Liver (tissue), 9 donors: ENCODE results near the gene COQ6. TPM values are rescaled to one million over a fixed set of nuclear protein-coding genes. Genes with fewer than 3 reads are reported as not detected.

ENCODE experiments used
- DNase-seq: peaks from one replicate; pipeline ENCODE4 v3.0.0-alpha.2; 2017; ENCODE audit warnings: low spot score
- H3K27ac ChIP-seq, 2 donors: one replicate each; pipeline ENCODE4 v1.7.0; 2013; ENCODE audit warnings: inconsistent platforms in 2 of 2, low read length in 2 of 2, control low read depth in 1 of 2, low read depth in 1 of 2, mild to moderate bottlenecking in 1 of 2
- H3K27me3 ChIP-seq, 4 donors: one replicate each; pipeline versions ENCODE4 v1.6.1 to v1.7.0; 2013; ENCODE audit warnings: low read length in 3 of 4, inconsistent platforms in 1 of 4, mild to moderate bottlenecking in 1 of 4, moderate library complexity in 1 of 4; ENCODE audit not compliant: control insufficient read depth in 4 of 4, insufficient read depth in 4 of 4
- H3K36me3 ChIP-seq, 4 donors: one replicate each; pipeline versions ENCODE4 v1.6.1 to v1.7.0; 2013; ENCODE audit warnings: low read length in 3 of 4, mild to moderate bottlenecking in 3 of 4, low read depth in 1 of 4, moderate library complexity in 1 of 4; ENCODE audit not compliant: control insufficient read depth in 4 of 4, insufficient read depth in 3 of 4
- H3K4me1 ChIP-seq, 4 donors: one replicate each; pipeline versions ENCODE4 v1.6.1 to v1.7.0; 2013; ENCODE audit warnings: low read length in 3 of 4, mild to moderate bottlenecking in 3 of 4, moderate library complexity in 1 of 4; ENCODE audit not compliant: control insufficient read depth in 4 of 4, insufficient read depth in 4 of 4
- H3K4me3 ChIP-seq, 3 donors: one replicate each; pipeline versions ENCODE4 v1.6.1 to v1.7.0; 2013; ENCODE audit warnings: low read length in 3 of 3, control low read depth in 1 of 3, low read depth in 1 of 3, mild to moderate bottlenecking in 1 of 3
- H3K9ac ChIP-seq, 2 donors: one replicate each; pipeline ENCODE4 v1.7.0; 2013; ENCODE audit warnings: low read length in 2 of 2, mild to moderate bottlenecking in 2 of 2, moderate library complexity in 2 of 2, control low read depth in 1 of 2, low read depth in 1 of 2
- H3K9me3 ChIP-seq, 4 donors: one replicate each; pipeline versions ENCODE4 v1.6.1 to v1.7.0; 2013; ENCODE audit warnings: low read length in 3 of 4; ENCODE audit not compliant: control insufficient read depth in 4 of 4
- EGR1 ChIP-seq, 2 donors: IDR thresholded peaks; 2 replicates each; pipeline ENCODE4 v1.6.1; 2016 to 2018; ENCODE audit warnings: antibody characterized with exemption in 2 of 2, low read depth in 2 of 2
- FOXA1 ChIP-seq: IDR thresholded peaks from 2 replicates; pipeline ENCODE4 v1.6.1; 2016; ENCODE audit warnings: antibody characterized with exemption
- FOXA2 ChIP-seq: IDR thresholded peaks from 2 replicates; pipeline ENCODE4 v1.6.1; 2016; ENCODE audit warnings: antibody characterized with exemption
- GABPA ChIP-seq, 2 donors: IDR thresholded peaks in 1 of 2; conservative IDR thresholded peaks in 1 of 2; 2 replicates each; pipeline ENCODE4 v1.6.1; 2016; ENCODE audit warnings: antibody characterized with exemption in 2 of 2, mild to moderate bottlenecking in 1 of 2, moderate library complexity in 1 of 2
- HNF4A ChIP-seq, 2 donors: conservative IDR thresholded peaks; 2 replicates each; pipeline ENCODE4 v1.6.1; 2016; ENCODE audit warnings: antibody characterized with exemption in 2 of 2, mild to moderate bottlenecking in 2 of 2
- HNF4G ChIP-seq: IDR thresholded peaks from 2 replicates; pipeline ENCODE4 v1.6.1; 2016; ENCODE audit warnings: antibody characterized with exemption
- JUND ChIP-seq, 2 donors: IDR thresholded peaks; 2 replicates each; pipeline ENCODE4 v1.6.1; 2016; ENCODE audit warnings: antibody characterized with exemption in 2 of 2
- NR2F2 ChIP-seq: IDR thresholded peaks from 2 replicates; pipeline ENCODE4 v1.6.1; 2016; ENCODE audit warnings: antibody characterized with exemption
- RAD21 ChIP-seq, 2 donors: IDR thresholded peaks; 2 replicates each; pipeline ENCODE4 v1.6.1; 2016; ENCODE audit warnings: antibody characterized with exemption in 2 of 2, mild to moderate bottlenecking in 2 of 2
- RXRA ChIP-seq, 2 donors: IDR thresholded peaks; 2 replicates each; pipeline ENCODE4 v1.6.1; 2017 to 2018; ENCODE audit warnings: antibody characterized with exemption in 2 of 2, mild to moderate bottlenecking in 1 of 2
- SP1 ChIP-seq: IDR thresholded peaks from 2 replicates; pipeline ENCODE4 v1.6.1; 2018; ENCODE audit warnings: antibody characterized with exemption, mild to moderate bottlenecking
- TAF1 ChIP-seq: conservative IDR thresholded peaks from 2 replicates; pipeline ENCODE4 v1.6.1; 2016; ENCODE audit warnings: antibody characterized with exemption, mild to moderate bottlenecking
- YY1 ChIP-seq: IDR thresholded peaks from 2 replicates; pipeline ENCODE4 v1.6.1; 2016; ENCODE audit warnings: antibody characterized with exemption, mild to moderate bottlenecking
- WGBS: extraction: QIAGEN DNeasy Blood & Tissue Kit; methylation state at CpG from one replicate; pipeline ENCODE4 v1.1.7; 2013; 5-methylcytosine and 5-hydroxymethylcytosine counted together
- polyA plus RNA-seq, 2 donors: library from polyadenylated mRNA; stranded (reverse) in 1 of 2; unstranded in 1 of 2; fragments of 200-250 nt in 1 of 2; fragments of >200 nt in 1 of 2; fragmentation: Nextera tagmentation in 1 of 2; extraction: Ambion mirVana in 1 of 2; gene quantifications; one replicate each; pipeline versions ENCODE4 v1.2.1 to v1.2.3, GENCODE V29; 2013 to 2015
- total RNA-seq, 2 donors: library from RNA; depleted of rRNA; stranded (reverse); fragments of >200 nt; gene quantifications; one replicate each; pipeline ENCODE4 v1.2.3, GENCODE V29; 2014
- TF ChIP-seq, protein P1 (sequence below): IDR thresholded peaks from 2 replicates; pipeline ENCODE4 v1.6.1; 2016; ENCODE audit warnings: antibody characterized with exemption
- TF ChIP-seq, protein P2 (sequence below): IDR thresholded peaks from 2 replicates; pipeline ENCODE4 v1.6.1; 2016; ENCODE audit warnings: antibody characterized with exemption
- TF ChIP-seq, protein P3 (sequence below): IDR thresholded peaks from 2 replicates; pipeline ENCODE4 v1.6.1; 2016; ENCODE audit warnings: antibody characterized with exemption
- TF ChIP-seq, protein P4 (sequence below): IDR thresholded peaks from 2 replicates; pipeline ENCODE4 v1.6.1; 2016; ENCODE audit warnings: antibody characterized with exemption, mild to moderate bottlenecking
- TF ChIP-seq, protein P5 (sequence below): fragments of 150-350 bp; IDR thresholded peaks from 2 replicates; pipeline ENCODE4 v1.5.1; 2017; ENCODE audit warnings: improper control_type of control experiment, low read depth, low read length; ENCODE audit not compliant: missing input control
- donor health status: healthy.
- donor health status: healthy.
- donor health status: healthy.
- donor health status: healthy.
- donor health status: healthy.

COQ6 gene
- total and polyA plus RNA-seq, 4 donors, result 12.6 to 33.7 (median 18.5) TPM

DNA sequence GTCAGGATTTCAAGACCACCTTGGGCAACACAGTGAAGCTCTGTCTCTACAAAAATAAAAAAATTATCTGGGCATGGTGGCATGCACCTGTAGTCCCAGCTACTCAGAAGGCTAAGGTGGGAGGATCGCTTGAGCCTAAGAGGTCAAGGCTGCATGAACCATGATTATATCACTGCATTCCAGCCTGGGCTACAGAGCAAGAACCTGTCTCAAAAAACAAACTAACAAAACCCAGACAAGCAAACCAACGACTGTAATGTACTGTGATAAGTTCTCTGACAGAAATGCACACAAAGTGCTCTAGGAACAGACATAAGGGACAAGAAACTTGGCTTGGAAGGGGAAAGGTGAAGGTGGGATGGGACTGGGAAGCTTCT, 46.6 kb downstream of the COQ6 start:
- no peaks in the 10 kb centered on the region for H3K9me3 ChIP-seq
- peaks cover 0 to 1% (median 0%) of the 10 kb centered on the region in 4 donors for H3K36me3 ChIP-seq
- TF ChIP-seq SP1 (no peak), NR2F2 (peak; percentile 62), RXRA (IDR thresholded peaks at IDR 0.05) (peak; percentile 12 to 14)
- H3K4me1 ChIP-seq, result peaks cover 12 to 59% (median 42%) of the 10 kb centered on the region in 4 donors
- peak overlapping the region; percentile 74 to 86 for H3K27ac ChIP-seq
- WGBS, result 23% methylated on average over 2 of the region's 2 CpGs
- no peak for DNase-seq
- H3K4me3 ChIP-seq, result peak overlapping the region in 2 of 3 donors; percentile 2 to 32
- no peaks in the 10 kb centered on the region for H3K27me3 ChIP-seq
- peak overlapping the region in 1 of 2 donors; percentile 61 for H3K9ac ChIP-seq

DNA sequence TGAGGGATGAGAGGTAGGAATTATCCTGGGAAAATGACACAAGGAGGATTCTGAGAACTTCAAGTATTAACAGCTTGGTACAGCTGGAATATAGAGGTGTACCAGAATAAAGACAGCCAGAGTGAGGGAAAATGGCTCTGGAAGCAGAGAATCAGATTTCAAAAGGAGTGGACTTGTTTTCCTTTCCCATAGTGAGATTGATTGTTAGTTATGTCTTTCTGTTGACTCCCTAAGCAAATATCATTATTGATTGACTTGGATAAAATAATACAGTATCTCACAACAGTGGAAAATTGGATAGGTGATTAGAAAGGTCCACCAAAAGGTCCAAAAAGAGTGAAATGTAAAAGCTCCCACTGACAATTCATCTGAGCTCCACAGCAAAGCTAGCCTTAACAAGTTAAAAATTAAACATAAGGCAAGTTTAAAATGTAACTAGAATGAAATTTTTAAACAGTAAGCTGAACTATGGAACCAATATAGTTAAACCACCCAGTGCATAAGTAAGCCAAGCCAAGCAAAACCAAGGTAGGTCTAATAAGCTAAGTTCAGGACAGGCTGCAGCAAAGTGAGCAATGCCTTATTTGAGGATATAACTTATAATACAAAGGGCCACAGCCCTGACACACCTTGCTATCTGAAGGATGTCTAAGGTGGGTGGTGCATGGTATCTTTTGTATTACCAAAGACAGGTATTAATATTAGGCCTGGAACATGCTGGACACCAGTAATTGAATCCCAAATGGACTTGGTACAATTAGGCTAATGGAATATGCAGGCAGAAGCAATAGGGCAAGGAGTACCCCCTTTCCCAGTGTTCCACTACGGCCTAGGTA, 47.2 kb downstream of the COQ6 start:
- Histone ChIP-seq H3K27ac (peak overlapping the region; percentile 74 to 86), H3K9me3 (no peaks in the 10 kb centered on the region), H3K27me3 (no peaks in the 10 kb centered on the region), H3K4me3 (peak overlapping the region in 2 of 3 donors; percentile 15 to 32), H3K36me3 (peaks cover 0 to 1% (median 0%) of the 10 kb centered on the region in 4 donors), H3K9ac (peak overlapping the region in 1 of 2 donors; percentile 61), H3K4me1 (peaks cover 12 to 54% (median 40%) of the 10 kb centered on the region in 4 donors)
- DNase-seq, result no peak
- TF ChIP-seq SP1, result peak; percentile 69
- TF ChIP-seq EGR1 (IDR thresholded peaks at IDR 0.05; ENCODE audit: low read depth in 2 of 2), result no peak
- no peak for TF ChIP-seq GABPA (IDR thresholded peaks at IDR 0.05 in 1 of 2, conservative IDR thresholded peaks at IDR 0.05 in 1 of 2)
- peak; percentile 22 to 38 for TF ChIP-seq JUND (IDR thresholded peaks at IDR 0.05)
- peak; percentile 73 to 84 for TF ChIP-seq HNF4A (conservative IDR thresholded peaks at IDR 0.05)
- TF ChIP-seq YY1, result peak; percentile 19
- TF ChIP-seq TAF1, result peak; percentile 67
- TF ChIP-seq NR2F2, result no peak
- TF ChIP-seq, protein P1, sequence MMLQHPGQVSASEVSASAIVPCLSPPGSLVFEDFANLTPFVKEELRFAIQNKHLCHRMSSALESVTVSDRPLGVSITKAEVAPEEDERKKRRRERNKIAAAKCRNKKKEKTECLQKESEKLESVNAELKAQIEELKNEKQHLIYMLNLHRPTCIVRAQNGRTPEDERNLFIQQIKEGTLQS, result no peak
- peak; percentile 12 for TF ChIP-seq HNF4G
- TF ChIP-seq FOXA1, result no peak
- TF ChIP-seq, protein P2, sequence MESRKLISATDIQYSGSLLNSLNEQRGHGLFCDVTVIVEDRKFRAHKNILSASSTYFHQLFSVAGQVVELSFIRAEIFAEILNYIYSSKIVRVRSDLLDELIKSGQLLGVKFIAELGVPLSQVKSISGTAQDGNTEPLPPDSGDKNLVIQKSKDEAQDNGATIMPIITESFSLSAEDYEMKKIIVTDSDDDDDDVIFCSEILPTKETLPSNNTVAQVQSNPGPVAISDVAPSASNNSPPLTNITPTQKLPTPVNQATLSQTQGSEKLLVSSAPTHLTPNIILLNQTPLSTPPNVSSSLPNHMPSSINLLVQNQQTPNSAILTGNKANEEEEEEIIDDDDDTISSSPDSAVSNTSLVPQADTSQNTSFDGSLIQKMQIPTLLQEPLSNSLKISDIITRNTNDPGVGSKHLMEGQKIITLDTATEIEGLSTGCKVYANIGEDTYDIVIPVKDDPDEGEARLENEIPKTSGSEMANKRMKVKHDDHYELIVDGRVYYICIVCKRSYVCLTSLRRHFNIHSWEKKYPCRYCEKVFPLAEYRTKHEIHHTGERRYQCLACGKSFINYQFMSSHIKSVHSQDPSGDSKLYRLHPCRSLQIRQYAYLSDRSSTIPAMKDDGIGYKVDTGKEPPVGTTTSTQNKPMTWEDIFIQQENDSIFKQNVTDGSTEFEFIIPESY, result no peak
- peak in 1 of 2 donors; percentile 1 for TF ChIP-seq RAD21 (IDR thresholded peaks at IDR 0.05)
- TF ChIP-seq FOXA2, result no peak
- TF ChIP-seq, protein P3, sequence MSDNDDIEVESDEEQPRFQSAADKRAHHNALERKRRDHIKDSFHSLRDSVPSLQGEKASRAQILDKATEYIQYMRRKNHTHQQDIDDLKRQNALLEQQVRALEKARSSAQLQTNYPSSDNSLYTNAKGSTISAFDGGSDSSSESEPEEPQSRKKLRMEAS, result peak; percentile 24
- TF ChIP-seq, protein P4, sequence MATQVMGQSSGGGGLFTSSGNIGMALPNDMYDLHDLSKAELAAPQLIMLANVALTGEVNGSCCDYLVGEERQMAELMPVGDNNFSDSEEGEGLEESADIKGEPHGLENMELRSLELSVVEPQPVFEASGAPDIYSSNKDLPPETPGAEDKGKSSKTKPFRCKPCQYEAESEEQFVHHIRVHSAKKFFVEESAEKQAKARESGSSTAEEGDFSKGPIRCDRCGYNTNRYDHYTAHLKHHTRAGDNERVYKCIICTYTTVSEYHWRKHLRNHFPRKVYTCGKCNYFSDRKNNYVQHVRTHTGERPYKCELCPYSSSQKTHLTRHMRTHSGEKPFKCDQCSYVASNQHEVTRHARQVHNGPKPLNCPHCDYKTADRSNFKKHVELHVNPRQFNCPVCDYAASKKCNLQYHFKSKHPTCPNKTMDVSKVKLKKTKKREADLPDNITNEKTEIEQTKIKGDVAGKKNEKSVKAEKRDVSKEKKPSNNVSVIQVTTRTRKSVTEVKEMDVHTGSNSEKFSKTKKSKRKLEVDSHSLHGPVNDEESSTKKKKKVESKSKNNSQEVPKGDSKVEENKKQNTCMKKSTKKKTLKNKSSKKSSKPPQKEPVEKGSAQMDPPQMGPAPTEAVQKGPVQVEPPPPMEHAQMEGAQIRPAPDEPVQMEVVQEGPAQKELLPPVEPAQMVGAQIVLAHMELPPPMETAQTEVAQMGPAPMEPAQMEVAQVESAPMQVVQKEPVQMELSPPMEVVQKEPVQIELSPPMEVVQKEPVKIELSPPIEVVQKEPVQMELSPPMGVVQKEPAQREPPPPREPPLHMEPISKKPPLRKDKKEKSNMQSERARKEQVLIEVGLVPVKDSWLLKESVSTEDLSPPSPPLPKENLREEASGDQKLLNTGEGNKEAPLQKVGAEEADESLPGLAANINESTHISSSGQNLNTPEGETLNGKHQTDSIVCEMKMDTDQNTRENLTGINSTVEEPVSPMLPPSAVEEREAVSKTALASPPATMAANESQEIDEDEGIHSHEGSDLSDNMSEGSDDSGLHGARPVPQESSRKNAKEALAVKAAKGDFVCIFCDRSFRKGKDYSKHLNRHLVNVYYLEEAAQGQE, result peak; percentile 33
- TF ChIP-seq RXRA (IDR thresholded peaks at IDR 0.05), result peak in 1 of 2 donors; percentile 66
- TF ChIP-seq, protein P5, sequence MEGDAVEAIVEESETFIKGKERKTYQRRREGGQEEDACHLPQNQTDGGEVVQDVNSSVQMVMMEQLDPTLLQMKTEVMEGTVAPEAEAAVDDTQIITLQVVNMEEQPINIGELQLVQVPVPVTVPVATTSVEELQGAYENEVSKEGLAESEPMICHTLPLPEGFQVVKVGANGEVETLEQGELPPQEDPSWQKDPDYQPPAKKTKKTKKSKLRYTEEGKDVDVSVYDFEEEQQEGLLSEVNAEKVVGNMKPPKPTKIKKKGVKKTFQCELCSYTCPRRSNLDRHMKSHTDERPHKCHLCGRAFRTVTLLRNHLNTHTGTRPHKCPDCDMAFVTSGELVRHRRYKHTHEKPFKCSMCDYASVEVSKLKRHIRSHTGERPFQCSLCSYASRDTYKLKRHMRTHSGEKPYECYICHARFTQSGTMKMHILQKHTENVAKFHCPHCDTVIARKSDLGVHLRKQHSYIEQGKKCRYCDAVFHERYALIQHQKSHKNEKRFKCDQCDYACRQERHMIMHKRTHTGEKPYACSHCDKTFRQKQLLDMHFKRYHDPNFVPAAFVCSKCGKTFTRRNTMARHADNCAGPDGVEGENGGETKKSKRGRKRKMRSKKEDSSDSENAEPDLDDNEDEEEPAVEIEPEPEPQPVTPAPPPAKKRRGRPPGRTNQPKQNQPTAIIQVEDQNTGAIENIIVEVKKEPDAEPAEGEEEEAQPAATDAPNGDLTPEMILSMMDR, result no peak
- WGBS, result 33% methylated on average over 1 of the region's 1 CpG
